Transverse colon (tissue), 4 donors: ENCODE measurements around the gene LYPD1.

Experiments used
- CTCF ChIP-seq, 5 experiments: fragments of 200-600 bp in 3 of 5; fragments of 450-650 bp in 2 of 5; sonication (generic) in 3 of 5; IDR thresholded peaks; 1 replicate in 2 of 5; 2 replicates in 3 of 5; pipeline ENCODE4 v1.5.1; 2016 to 2017; ENCODE audit warnings: antibody characterized with exemption in 5 of 5, inconsistent platforms in 3 of 5, mild to moderate bottlenecking in 2 of 5, moderate library complexity in 1 of 5
- EP300 ChIP-seq: sonication (generic); formaldehyde crosslinking; IDR thresholded peaks from one replicate; pipeline ENCODE4 v1.6.1; 2017; ENCODE audit warnings: antibody characterized with exemption, low read depth
- POLR2A ChIP-seq: fragments of 450-650 bp; IDR thresholded peaks from one replicate; pipeline ENCODE4 v1.6.1; 2016; ENCODE audit warnings: antibody characterized with exemption, mild to moderate bottlenecking, moderate library complexity
- POLR2AphosphoS5 ChIP-seq, 3 donors: sonication (generic); formaldehyde crosslinking; IDR thresholded peaks; one replicate each; pipeline ENCODE4 v1.6.1; 2016; ENCODE audit warnings: antibody characterized with exemption in 3 of 3

- no peak for TF ChIP-seq CTCF (IDR thresholded peaks at IDR 0.05)
- no peak for TF ChIP-seq EP300
- no peak for TF ChIP-seq POLR2A
- TF ChIP-seq POLR2AphosphoS5 (IDR thresholded peaks at IDR 0.05), result no peak
These were observed 618 bp upstream of the LYPD1 start for GRCh38 chr2:132670496-132671150.
